AG09319 (cell line): ENCODE measurements around the gene PSMD7.

Experiments
- DNase-seq: peaks from one replicate; pipeline ENCODE4 v3.0.0-alpha.2; 2010; ENCODE audit warnings: low read depth; ENCODE audit errors: extremely low read depth
- TF ChIP-seq, protein P1 (sequence below): IDR thresholded peaks from 2 replicates; pipeline ENCODE4 v1.5.1; 2011; ENCODE audit warnings: low read depth, mild to moderate bottlenecking, inconsistent platforms, low read length, moderate library complexity

Gene PSMD7

DNA sequence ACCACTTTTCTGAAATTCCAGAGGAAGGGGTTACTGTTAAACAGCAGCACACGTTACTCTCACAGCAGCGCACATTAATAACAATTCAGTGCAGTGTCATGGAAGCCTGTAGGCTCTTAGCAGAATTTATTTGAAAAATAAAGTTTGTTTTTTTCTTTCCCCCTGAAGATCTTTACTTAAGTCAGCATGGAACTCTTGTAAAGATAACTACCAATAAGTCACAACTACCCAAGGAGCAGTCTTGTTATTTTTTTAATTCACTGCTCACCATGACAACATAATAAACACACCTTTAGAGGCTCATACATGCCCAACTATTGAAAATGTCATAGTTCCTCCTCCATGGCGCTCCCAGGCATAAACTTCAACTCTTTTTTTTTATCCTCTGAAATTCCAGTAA is 31.8 kb upstream of the PSMD7 start:
- TF ChIP-seq, protein P1, sequence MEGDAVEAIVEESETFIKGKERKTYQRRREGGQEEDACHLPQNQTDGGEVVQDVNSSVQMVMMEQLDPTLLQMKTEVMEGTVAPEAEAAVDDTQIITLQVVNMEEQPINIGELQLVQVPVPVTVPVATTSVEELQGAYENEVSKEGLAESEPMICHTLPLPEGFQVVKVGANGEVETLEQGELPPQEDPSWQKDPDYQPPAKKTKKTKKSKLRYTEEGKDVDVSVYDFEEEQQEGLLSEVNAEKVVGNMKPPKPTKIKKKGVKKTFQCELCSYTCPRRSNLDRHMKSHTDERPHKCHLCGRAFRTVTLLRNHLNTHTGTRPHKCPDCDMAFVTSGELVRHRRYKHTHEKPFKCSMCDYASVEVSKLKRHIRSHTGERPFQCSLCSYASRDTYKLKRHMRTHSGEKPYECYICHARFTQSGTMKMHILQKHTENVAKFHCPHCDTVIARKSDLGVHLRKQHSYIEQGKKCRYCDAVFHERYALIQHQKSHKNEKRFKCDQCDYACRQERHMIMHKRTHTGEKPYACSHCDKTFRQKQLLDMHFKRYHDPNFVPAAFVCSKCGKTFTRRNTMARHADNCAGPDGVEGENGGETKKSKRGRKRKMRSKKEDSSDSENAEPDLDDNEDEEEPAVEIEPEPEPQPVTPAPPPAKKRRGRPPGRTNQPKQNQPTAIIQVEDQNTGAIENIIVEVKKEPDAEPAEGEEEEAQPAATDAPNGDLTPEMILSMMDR = no peak
- DNase-seq = no peak

DNA sequence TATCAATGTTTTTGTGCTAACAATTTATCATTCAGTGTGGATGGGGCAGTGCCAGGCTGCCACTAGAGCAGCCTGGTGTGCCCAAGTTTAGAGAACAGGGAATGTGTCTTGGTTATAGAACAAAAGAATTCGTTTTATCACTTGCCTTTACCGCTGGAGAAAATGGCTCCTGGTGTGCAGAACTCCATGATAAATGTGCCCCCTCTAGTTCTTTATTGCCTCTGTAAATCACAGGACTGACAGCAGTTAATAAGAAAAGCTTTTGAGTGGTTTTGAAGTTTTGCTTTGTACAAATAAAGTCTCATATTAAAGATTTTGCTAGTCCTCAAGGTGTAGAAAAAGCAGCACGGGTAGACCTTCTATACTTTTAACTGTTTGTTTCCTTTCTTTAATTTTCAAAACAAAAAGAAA is 28.2 kb upstream of the PSMD7 start:
- no peak for DNase-seq
- TF ChIP-seq, protein P1 = no peak

DNA sequence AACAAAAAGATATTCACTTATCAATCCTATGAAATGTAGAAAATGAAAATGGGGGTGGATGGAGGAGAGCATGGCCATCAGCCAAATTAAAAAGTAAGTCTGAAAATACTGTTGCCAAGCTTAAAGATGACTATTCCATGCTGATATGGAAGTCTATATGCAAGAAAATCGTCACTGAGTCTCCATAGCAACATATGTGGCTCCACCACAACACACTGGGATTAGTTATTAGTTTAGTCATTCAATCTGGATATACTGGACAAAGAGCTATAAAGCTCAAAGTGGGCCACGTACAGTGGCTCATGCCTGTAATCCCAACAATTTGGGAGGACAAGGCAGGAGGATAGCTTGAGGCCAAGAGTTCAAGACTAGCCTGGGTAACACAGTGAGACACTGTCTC is 24.7 kb upstream of the PSMD7 start:
- TF ChIP-seq, protein P1 = no peak
- DNase-seq = no peak

DNA sequence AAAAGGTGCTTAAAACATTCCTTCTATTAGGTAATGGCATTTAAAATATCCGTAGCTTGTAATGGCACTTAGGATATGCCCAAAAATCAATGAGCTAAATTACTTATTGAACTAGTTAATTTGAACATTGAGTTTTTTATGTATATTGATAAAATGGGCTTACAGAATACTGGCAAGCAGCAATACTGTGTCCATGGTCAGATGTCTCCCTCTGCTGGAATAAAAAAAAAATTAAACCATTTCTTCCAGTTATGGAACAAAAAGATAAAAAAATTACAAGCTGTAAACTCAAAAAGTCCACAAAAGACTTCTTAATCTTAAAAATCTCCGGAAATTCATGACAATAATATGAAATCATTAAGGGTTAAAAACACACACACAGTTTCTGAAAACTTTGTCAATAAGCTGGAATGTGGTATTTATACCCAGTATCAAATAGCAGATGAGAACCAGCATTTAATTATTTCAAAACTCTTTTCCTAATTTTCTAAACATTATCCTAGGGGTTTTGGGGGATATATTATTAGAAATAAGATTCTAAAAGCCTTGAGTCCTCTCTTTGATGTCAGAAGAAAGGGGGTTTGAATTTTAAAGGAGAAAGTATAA is 21.5 kb upstream of the PSMD7 start:
- TF ChIP-seq, protein P1 = peak; percentile 41

DNA sequence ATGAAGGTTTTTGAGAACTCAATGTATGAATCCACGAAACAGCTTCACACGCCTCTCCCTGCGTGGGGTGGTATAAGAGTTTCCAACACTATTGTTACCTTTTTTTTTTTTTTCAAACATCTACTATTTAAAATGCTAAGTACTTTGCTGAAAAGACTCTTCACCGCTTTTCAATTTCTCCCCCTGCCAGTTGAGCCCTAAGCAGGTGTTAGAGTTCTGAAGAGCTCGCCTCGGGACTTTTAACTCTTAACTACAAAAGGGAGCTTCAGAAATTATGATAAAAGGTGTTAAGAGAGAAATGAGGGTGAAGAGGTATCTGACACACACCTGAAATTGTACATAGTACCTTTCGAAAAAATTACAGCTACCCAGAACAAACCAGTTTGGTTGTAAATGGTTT is 20.9 kb upstream of the PSMD7 start:
- DNase-seq = no peak
- TF ChIP-seq, protein P1 = no peak

More for the DNA sequence above, 21.5 kb upstream of the PSMD7 start:
- DNase-seq = no peak

DNA sequence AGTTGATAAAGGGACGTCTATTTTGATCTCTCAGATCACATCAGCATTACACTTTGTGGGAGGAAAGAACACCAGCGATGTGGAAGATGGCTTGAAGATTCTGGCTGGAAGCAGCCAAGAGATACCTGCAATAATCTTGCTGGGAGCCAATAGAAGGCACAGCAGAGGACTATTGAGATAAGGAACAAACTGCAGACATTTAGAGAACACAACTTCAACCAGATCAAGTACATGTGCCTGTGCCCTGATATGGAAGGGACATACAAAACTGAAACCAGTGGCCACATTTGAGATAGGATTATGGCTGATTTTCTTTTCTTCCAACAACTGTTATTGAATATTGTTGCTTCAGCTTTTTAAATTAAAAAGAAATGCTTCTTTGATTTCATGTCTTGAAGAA is 18.6 kb upstream of the PSMD7 start:
- DNase-seq = no peak

DNA sequence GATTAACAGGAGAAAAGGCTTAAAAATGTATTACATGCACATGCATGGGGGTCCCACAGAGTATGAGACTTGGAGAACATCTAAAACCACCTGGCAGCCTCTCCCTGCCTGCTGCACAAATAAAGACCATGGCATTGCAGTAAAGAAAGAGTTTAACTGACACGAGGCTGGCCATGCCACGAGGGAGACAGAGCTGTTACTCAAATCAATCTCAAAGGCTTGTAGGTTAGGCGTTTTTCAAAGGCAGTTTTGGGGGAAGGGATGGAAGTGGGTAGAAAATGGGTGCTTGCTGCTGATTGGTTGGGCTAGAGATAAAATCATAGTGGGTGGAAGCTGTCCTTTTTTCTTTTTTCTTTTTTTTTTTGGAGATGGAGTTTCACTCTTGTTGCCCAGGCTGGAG is 17.3 kb upstream of the PSMD7 start:
- TF ChIP-seq, protein P1 = no peak
- DNase-seq = no peak

More for the DNA sequence above, 18.6 kb upstream of the PSMD7 start:
- TF ChIP-seq, protein P1 = no peak
